Adipocyte (in vitro differentiated cells): ENCODE results near the gene COL9A3.

Experiments
- DNase-seq: peaks from one replicate; pipeline ENCODE4 v3.0.0-alpha.2; 2015; ENCODE audit warnings: low read depth
- H3K27me3 ChIP-seq: replicated peaks from 2 replicates; pipeline ENCODE4 v1.7.0; 2013; ENCODE audit warnings: mild to moderate bottlenecking, low read length, moderate library complexity; ENCODE audit not compliant: control insufficient read depth, insufficient read depth
- H3K36me3 ChIP-seq: 2 replicates; pipeline ENCODE4 v1.7.0; 2013; ENCODE audit warnings: low read length, mild to moderate bottlenecking, moderate library complexity; ENCODE audit not compliant: control insufficient read depth, insufficient read depth, severe bottlenecking
- H3K4me1 ChIP-seq: 2 replicates; pipeline ENCODE4 v1.7.0; 2013; ENCODE audit warnings: mild to moderate bottlenecking, low read length, moderate library complexity; ENCODE audit not compliant: control insufficient read depth, insufficient read depth
- H3K4me3 ChIP-seq: 2 replicates; pipeline ENCODE4 v1.7.0; 2013; ENCODE audit warnings: mild to moderate bottlenecking, low read length, moderate library complexity
- H3K9ac ChIP-seq: 2 replicates; pipeline ENCODE4 v1.7.0; 2013; ENCODE audit warnings: mild to moderate bottlenecking, low read length, moderate library complexity
- H3K9me3 ChIP-seq: 2 replicates; pipeline ENCODE4 v1.7.0; 2013; ENCODE audit warnings: mild to moderate bottlenecking, low read length, moderate library complexity; ENCODE audit not compliant: control insufficient read depth

Gene COL9A3

DNA sequence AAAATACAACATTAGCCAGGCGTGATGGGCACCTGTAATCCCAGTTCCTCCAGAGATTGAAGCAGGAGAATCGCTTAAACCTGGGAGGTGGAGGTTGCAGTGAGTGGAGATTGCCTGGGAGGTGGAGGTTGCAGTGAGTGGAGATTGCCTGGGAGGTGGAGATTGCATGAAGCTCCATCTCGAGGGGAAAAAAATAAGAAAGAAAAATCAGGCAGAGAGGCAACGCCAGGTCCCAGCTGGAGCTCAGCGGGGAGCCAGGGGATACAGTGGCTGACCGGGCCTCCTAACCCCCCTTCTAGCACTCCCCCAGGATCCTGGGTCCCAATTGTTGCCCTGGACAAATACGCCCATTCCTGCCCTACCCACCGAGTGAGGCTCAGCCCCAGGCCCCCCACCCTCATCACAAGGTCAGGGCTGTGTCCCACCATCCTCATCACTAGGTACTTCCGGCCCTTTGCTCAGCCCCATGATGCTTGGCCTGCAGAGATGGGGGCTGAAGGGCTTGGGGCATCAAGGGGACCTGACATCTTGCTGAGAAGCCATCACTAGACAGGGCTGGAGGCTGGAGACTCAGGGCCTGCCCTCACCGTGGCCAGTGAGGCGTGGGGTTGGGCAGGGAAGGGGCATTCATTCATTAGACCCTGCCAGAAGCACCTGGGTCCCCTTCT is 10.3 kb upstream of the COL9A3 start:
- no peak for DNase-seq
- Histone ChIP-seq H3K9me3 (no peaks in the 10 kb centered on the region), H3K9ac (peak overlapping the region; percentile 87), H3K4me1 (peaks cover 15% of the 10 kb centered on the region), H3K27me3 (no peaks in the 10 kb centered on the region), H3K36me3 (peaks cover 42% of the 10 kb centered on the region), H3K4me3 (peak overlapping the region; percentile 88)

DNA sequence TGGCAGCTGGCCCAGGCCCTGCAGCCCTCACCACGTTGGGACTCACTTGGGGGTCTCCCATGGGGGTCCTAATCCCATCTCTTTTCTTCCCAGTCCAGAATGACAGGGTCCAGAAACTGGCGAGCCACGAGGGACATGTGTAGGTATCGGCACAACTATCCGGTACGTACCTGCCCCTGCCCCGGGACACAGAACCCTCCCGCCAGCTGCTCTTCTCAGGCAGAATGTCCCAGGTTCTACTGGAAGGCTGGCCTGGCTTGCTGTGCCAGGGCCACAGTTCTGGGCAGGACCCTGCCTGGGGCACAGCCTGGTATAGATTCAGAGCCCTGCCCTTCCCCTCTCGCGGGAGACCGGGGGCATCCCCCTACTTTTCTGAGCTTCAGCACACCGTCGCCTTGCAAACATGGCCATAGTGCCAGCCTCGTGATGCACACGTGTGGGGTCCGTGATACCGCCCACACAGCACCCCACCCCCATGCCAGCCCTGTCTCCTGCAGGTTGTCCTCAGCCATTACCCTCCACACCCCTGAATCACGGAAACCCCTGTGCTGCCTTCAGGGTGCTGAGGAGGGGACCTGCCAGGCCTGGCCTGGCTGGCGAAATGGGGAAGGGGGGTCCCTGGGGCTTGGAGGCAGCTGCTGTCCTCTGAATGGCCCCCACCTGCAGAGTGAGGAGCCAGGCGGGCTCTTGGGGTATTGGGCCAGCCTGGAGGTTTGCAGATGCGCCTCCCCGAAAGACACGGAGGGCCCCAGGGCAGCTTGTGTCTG is 9.2 kb upstream of the COL9A3 start:
- no peak for DNase-seq
- H3K36me3 ChIP-seq = peaks cover 53% of the 10 kb centered on the region
- no peaks in the 10 kb centered on the region for H3K9me3 ChIP-seq
- no peak overlapping the region for H3K4me3 ChIP-seq
- H3K4me1 ChIP-seq = peaks cover 15% of the 10 kb centered on the region
- peak overlapping the region; percentile 87 for H3K9ac ChIP-seq
- no peaks in the 10 kb centered on the region for H3K27me3 ChIP-seq

DNA sequence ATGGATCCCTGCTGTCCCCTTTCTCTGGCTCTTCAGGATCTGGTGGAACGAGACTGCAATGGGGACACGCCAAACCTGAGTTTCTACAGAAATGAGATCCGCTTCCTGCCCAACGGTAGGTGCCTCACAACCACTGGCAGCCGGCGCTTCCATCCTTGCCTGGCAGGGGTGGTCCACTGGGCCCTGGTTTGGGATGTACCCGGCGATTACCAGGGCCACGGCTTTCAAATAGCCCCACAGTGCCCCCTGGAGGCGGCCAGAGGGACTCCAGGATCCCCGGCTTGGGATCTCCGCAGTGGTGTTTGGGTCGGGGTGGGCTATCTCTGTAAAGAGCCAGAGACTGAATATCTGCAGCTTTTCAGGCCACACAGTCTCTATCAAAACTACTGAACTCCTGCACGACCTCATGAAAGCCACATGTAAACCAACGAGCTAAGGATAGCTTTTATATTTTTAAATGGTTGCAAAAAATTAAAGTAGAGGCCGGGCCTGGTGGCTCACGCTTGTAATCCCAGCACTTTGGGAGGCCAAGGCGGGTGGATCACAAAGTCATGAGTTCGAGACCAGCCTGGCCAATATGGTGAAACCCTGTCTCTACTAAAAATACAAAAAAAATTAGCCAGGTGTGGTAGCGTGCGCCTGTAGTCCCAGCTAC is 8.5 kb upstream of the COL9A3 start:
- DNase-seq = peak; percentile 85
- H3K9me3 ChIP-seq = no peaks in the 10 kb centered on the region
- H3K4me3 ChIP-seq = no peak overlapping the region
- H3K4me1 ChIP-seq = peaks cover 15% of the 10 kb centered on the region
- peaks cover 56% of the 10 kb centered on the region for H3K36me3 ChIP-seq
- no peak overlapping the region for H3K9ac ChIP-seq
- H3K27me3 ChIP-seq = no peaks in the 10 kb centered on the region

DNA sequence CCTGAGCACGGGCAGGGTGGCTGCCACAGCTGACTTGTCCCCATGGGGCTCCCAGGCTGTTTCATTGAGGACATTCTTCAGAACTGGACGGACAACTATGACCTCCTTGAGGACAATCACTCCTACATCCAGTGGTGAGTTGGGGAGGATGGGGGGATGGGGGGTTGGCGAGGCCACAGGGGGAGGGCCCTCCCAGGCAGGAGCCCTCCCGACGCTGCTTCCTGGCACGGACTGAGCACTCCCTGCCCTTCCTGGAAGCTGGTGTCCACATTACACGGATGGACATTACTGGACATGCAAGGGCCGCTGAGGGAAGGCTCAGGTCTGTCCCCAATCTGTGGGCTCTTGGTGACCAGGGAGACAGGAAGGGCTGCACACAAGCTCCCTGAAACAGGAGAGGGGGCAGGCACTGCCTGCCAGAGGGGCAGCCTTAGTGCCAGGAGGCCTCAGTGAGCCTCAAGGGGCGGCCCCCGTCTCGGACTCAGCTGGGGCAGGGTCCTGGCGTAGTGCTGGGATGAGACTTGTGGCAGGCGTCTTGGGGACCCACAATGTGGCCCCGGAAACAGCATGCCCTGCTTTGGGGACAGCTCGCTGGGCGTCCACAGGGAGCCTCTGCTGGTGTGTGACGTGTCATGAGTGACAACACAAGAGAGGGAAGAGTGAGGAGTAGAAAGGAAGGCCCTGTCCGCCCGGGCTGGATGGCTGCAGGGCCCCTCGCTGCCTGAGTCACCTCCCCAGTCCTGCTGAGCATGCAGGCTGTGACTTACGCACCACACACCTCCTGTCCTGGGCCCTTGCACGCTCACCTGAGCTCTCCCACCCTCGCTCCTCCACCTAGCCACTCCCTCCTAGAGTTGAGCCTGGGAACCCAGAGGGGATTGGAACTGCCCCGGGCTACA is 7.1 kb upstream of the COL9A3 start:
- Histone ChIP-seq H3K27me3 (no peaks in the 10 kb centered on the region), H3K4me1 (peaks cover 15% of the 10 kb centered on the region), H3K4me3 (no peak overlapping the region), H3K9ac (no peak overlapping the region), H3K9me3 (no peaks in the 10 kb centered on the region), H3K36me3 (peaks cover 61% of the 10 kb centered on the region)
- no peak for DNase-seq

DNA sequence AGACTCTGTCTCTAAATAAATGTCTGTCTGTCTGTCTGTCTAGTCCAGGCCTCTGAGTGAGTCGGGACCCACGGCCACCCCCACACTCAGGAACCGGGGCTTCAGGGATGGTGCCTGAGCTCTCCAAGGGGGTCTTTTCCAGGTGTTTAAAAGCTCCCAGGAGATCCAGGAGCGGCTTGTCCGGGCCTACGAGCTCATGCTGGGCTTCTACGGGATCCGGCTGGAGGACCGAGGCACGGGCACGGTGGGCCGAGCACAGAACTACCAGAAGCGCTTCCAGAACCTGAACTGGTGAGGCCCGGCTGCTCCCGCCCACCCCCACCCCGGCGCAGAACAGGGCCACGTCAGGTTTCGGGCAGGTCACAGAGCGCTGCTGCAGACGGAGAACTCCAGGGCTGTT is 5.5 kb upstream of the COL9A3 start:
- peaks cover 23% of the 10 kb centered on the region for H3K4me1 ChIP-seq
- no peaks in the 10 kb centered on the region for H3K27me3 ChIP-seq
- no peak for DNase-seq
- H3K9me3 ChIP-seq = no peaks in the 10 kb centered on the region
- no peak overlapping the region for H3K4me3 ChIP-seq
- H3K9ac ChIP-seq = no peak overlapping the region
- peaks cover 61% of the 10 kb centered on the region for H3K36me3 ChIP-seq

DNA sequence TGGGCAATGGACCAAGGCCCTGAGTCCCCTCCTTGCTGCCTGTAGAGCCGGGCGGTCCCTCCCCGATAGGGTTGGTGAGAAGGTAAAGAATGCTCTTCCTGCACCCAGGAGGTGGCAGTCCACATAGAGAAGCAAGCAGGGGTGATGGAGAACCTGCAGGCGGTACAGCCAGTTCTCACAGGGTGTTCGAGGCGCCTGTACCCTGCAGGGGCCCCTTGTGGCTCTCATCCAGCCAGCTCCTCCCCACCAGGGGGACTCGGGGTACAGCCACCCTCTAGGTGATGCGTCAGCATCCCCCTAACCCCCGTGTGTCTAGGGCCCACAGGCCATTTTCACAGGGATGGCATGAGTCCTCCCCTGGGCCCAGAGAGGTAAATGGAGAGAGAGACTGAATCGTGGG is 5.1 kb upstream of the COL9A3 start:
- Histone ChIP-seq H3K9ac (no peak overlapping the region), H3K36me3 (peaks cover 61% of the 10 kb centered on the region), H3K4me1 (peaks cover 22% of the 10 kb centered on the region), H3K27me3 (no peaks in the 10 kb centered on the region), H3K9me3 (no peaks in the 10 kb centered on the region), H3K4me3 (no peak overlapping the region)
- no peak for DNase-seq

DNA sequence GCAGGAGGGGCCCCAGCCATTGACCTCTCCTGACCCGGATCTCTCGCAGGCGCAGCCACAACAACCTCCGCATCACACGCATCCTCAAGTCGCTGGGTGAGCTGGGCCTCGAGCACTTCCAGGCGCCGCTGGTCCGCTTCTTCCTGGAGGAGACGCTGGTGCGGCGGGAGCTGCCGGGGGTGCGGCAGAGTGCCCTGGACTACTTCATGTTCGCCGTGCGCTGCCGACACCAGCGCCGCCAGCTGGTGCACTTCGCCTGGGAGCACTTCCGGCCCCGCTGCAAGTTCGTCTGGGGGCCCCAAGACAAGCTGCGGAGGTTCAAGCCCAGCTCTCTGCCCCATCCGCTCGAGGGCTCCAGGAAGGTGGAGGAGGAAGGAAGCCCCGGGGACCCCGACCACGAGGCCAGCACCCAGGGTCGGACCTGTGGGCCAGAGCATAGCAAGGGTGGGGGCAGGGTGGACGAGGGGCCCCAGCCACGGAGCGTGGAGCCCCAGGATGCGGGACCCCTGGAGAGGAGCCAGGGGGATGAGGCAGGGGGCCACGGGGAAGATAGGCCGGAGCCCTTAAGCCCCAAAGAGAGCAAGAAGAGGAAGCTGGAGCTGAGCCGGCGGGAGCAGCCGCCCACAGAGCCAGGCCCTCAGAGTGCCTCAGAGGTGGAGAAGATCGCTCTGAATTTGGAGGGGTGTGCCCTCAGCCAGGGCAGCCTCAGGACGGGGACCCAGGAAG is 4.5 kb upstream of the COL9A3 start:
- no peaks in the 10 kb centered on the region for H3K9me3 ChIP-seq
- H3K36me3 ChIP-seq = peaks cover 58% of the 10 kb centered on the region
- no peak overlapping the region for H3K4me3 ChIP-seq
- H3K27me3 ChIP-seq = no peaks in the 10 kb centered on the region
- H3K9ac ChIP-seq = no peak overlapping the region
- peaks cover 16% of the 10 kb centered on the region for H3K4me1 ChIP-seq
- DNase-seq = no peak

DNA sequence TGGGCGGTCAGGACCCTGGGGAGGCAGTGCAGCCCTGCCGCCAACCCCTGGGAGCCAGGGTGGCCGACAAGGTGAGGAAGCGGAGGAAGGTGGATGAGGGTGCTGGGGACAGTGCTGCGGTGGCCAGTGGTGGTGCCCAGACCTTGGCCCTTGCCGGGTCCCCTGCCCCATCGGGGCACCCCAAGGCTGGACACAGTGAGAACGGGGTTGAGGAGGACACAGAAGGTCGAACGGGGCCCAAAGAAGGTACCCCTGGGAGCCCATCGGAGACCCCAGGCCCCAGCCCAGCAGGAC is 4.0 kb upstream of the COL9A3 start:
- Histone ChIP-seq H3K9ac (no peak overlapping the region), H3K4me3 (no peak overlapping the region), H3K27me3 (no peaks in the 10 kb centered on the region), H3K36me3 (peaks cover 53% of the 10 kb centered on the region), H3K9me3 (no peaks in the 10 kb centered on the region), H3K4me1 (peaks cover 16% of the 10 kb centered on the region)
- DNase-seq = no peak

DNA sequence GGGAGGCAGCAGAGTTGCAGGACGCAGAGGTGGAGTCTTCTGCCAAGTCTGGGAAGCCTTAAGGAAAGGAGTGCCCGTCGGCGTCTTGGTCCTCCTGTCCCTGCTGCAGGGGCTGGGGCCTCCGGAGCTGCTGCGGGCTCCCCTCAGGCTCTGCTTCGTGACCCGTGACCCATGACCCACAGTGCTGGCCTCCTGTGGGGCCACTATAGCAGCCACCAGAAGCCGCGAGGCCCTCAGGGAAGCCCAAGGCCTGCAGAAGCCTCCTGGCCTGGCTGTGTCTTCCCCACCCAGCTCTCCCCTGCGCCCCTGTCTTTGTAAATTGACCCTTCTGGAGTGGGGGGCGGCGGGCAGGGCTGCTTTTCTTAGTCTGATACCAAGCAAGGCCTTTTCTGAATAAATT is 3.3 kb upstream of the COL9A3 start:
- H3K9ac ChIP-seq = no peak overlapping the region
- peaks cover 46% of the 10 kb centered on the region for H3K36me3 ChIP-seq
- DNase-seq = no peak
- H3K4me3 ChIP-seq = no peak overlapping the region
- no peaks in the 10 kb centered on the region for H3K9me3 ChIP-seq
- peaks cover 22% of the 10 kb centered on the region for H3K4me1 ChIP-seq
- H3K27me3 ChIP-seq = no peaks in the 10 kb centered on the region

DNA sequence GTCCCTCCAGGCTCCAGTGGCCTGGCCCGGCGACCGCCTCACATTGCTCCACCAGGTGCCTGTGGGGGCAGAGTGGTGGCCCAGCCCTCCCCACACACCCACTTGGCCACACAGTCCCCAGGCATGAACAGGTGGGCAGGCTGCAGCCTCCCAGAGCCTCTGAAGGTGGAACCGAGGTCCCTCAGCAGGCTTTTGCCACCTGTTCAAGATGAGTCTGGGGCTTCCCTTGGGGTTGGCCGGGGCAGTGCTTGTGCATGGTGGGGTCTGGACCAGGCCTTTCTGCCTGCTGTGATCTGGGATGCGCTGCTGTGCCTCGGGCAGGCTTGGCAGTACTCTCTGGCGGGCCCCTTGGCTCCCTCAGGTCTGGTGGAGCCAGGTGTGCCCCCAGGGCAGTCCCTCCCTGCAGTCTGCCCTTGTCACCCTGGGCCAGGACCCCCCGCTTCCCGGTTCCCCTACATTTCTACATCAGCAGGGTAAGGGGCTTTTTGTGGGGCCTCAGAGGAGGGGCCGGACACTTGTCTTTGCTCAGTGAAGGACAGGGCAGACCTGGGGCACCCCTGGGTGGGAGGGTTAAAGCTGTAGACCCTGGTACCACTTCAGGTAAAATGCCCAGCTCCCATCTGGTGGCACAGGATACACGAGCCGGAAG is 2.7 kb upstream of the COL9A3 start:
- no peak overlapping the region for H3K4me3 ChIP-seq
- H3K4me1 ChIP-seq = peaks cover 28% of the 10 kb centered on the region
- no peaks in the 10 kb centered on the region for H3K9me3 ChIP-seq
- no peak overlapping the region for H3K9ac ChIP-seq
- H3K36me3 ChIP-seq = peaks cover 42% of the 10 kb centered on the region
- DNase-seq = no peak
- no peaks in the 10 kb centered on the region for H3K27me3 ChIP-seq
